H9 (cell line): ENCODE data around the gene ARVCF. TPM values are rescaled to one million over a fixed set of nuclear protein-coding genes. Genes with fewer than 3 reads are reported as not detected.

ENCODE experiments used
- DNase-seq: peaks from one replicate; pipeline ENCODE4 v3.0.0-alpha.2; 2017
- H2AFZ ChIP-seq: one replicate; pipeline ENCODE4 v1.6.1; 2013; ENCODE audit warnings: mild to moderate bottlenecking, low read length, control low read depth, moderate library complexity
- H2AK5ac ChIP-seq: 2 replicates; pipeline ENCODE4 v1.6.1; 2013; ENCODE audit warnings: low read length, control low read depth, mixed read lengths; ENCODE audit not compliant: insufficient read length
- H2BK120ac ChIP-seq: one replicate; pipeline ENCODE4 v1.6.1; 2013; ENCODE audit warnings: low read depth, mild to moderate bottlenecking, low read length, control low read depth, inconsistent platforms; ENCODE audit not compliant: poor library complexity, severe bottlenecking
- H2BK12ac ChIP-seq: 2 replicates; pipeline ENCODE4 v1.6.1; 2013; ENCODE audit warnings: low read length, control low read depth, mixed read lengths, low read depth; ENCODE audit not compliant: insufficient read length
- H2BK15ac ChIP-seq: 2 replicates; pipeline ENCODE4 v1.6.1; 2013; ENCODE audit warnings: low read depth, low read length, control low read depth
- H2BK20ac ChIP-seq: one replicate; pipeline ENCODE4 v1.6.1; 2013; ENCODE audit warnings: low read depth, mild to moderate bottlenecking, low read length, control low read depth, inconsistent platforms; ENCODE audit not compliant: poor library complexity, severe bottlenecking
- H2BK5ac ChIP-seq: 2 replicates; pipeline ENCODE4 v1.6.1; 2013; ENCODE audit warnings: low read length, control low read depth, mixed read lengths; ENCODE audit not compliant: insufficient read length
- H3K14ac ChIP-seq: 2 replicates; pipeline ENCODE4 v1.6.1; 2013; ENCODE audit warnings: low read length, control low read depth; ENCODE audit not compliant: insufficient read depth
- H3K18ac ChIP-seq: 2 replicates; pipeline ENCODE4 v1.6.1; 2013; ENCODE audit warnings: low read depth, mild to moderate bottlenecking, mixed read lengths, low read length, control low read depth; ENCODE audit not compliant: insufficient read length
- H3K23ac ChIP-seq: 2 replicates; pipeline ENCODE4 v1.6.1; 2013; ENCODE audit warnings: low read length, control low read depth, mixed read lengths, low read depth; ENCODE audit not compliant: insufficient read length
- H3K23me2 ChIP-seq: 2 replicates; pipeline ENCODE4 v1.6.1; 2013; ENCODE audit warnings: low read depth, mild to moderate bottlenecking, mixed read lengths, low read length, control low read depth; ENCODE audit not compliant: insufficient read length, poor library complexity, severe bottlenecking
- H3K27ac ChIP-seq: 2 replicates; pipeline ENCODE4 v1.5.1; 2013; ENCODE audit warnings: low read length, control low read depth, mixed read lengths, low read depth; ENCODE audit not compliant: insufficient read length
- H3K27me3 ChIP-seq: 2 replicates; pipeline ENCODE4 v1.6.1; 2013; ENCODE audit warnings: low read length, control low read depth, inconsistent platforms; ENCODE audit not compliant: insufficient read depth
- H3K4ac ChIP-seq: 2 replicates; pipeline ENCODE4 v1.6.1; 2013; ENCODE audit warnings: low read depth, mild to moderate bottlenecking, control low read depth, inconsistent platforms, low read length, moderate library complexity
- H3K4me1 ChIP-seq: 2 replicates; pipeline ENCODE4 v1.6.1; 2013; ENCODE audit warnings: low read length, control low read depth, inconsistent platforms; ENCODE audit not compliant: insufficient read depth
- H3K4me2 ChIP-seq: 2 replicates; pipeline ENCODE4 v1.6.1; 2013; ENCODE audit warnings: low read length, control low read depth, mixed read lengths; ENCODE audit not compliant: insufficient read length, insufficient read depth
- H3K56ac ChIP-seq: 2 replicates; pipeline ENCODE4 v1.6.1; 2013; ENCODE audit warnings: low read depth, mild to moderate bottlenecking, mixed read lengths, low read length, control low read depth; ENCODE audit not compliant: insufficient read length
- H3K79me1 ChIP-seq: 2 replicates; pipeline ENCODE4 v1.6.1; 2013; ENCODE audit warnings: low read depth, mild to moderate bottlenecking, moderate library complexity, low read length, control low read depth, inconsistent platforms; ENCODE audit not compliant: insufficient read depth, poor library complexity, severe bottlenecking
- H3K79me2 ChIP-seq: 2 replicates; pipeline ENCODE4 v1.6.1; 2013; ENCODE audit warnings: low read length, control low read depth, inconsistent platforms; ENCODE audit not compliant: insufficient read depth
- H3K9ac ChIP-seq: 2 replicates; pipeline ENCODE4 v1.6.1; 2013; ENCODE audit warnings: low read length, control low read depth, mixed read lengths; ENCODE audit not compliant: insufficient read length; ENCODE audit errors: extremely low read depth
- H3K9me3 ChIP-seq: one replicate; pipeline ENCODE4 v1.6.1; 2013; ENCODE audit warnings: low read depth, low read length, inconsistent platforms; ENCODE audit not compliant: control insufficient read depth
- H3T11ph ChIP-seq: one replicate; pipeline ENCODE4 v1.6.1; 2013; ENCODE audit warnings: mild to moderate bottlenecking, low read length, control low read depth, inconsistent platforms
- H4K20me1 ChIP-seq: one replicate; pipeline ENCODE4 v1.6.1; 2013; ENCODE audit not compliant: control insufficient read depth, insufficient read length, insufficient read depth
- H4K5ac ChIP-seq: 2 replicates; pipeline ENCODE4 v1.6.1; 2013; ENCODE audit warnings: low read depth, mild to moderate bottlenecking, mixed read lengths, low read length, control low read depth; ENCODE audit not compliant: insufficient read length
- H4K8ac ChIP-seq: replicated peaks from 2 replicates; pipeline ENCODE4 v1.6.1; 2013; ENCODE audit warnings: low read length, control low read depth, mixed read lengths, low read depth; ENCODE audit not compliant: insufficient read length
- H4K91ac ChIP-seq: 2 replicates; pipeline ENCODE4 v1.6.1; 2013; ENCODE audit warnings: low read depth, mild to moderate bottlenecking, moderate library complexity, mixed read lengths, low read length, control low read depth; ENCODE audit not compliant: insufficient read length
- H3K27ac Mint-ChIP-seq, 3 experiments: 2 replicates in 2 of 3; 3 replicates in 1 of 3; pipeline ENCODE4 v1.8.0; 2020 to 2021; ENCODE audit warnings: mixed read lengths in 3 of 3, mild to moderate bottlenecking in 1 of 3, moderate library complexity in 1 of 3
- H3K27me3 Mint-ChIP-seq: 2 replicates; pipeline ENCODE4 v1.8.0; 2021; ENCODE audit warnings: low read depth, mild to moderate bottlenecking, moderate library complexity, mixed read lengths
- H3K36me3 Mint-ChIP-seq, 3 experiments: 2 replicates in 2 of 3; 3 replicates in 1 of 3; pipeline ENCODE4 v1.8.0; 2020 to 2021; ENCODE audit warnings: low read depth in 3 of 3, mixed read lengths in 3 of 3; ENCODE audit not compliant: insufficient read depth in 1 of 3
- H3K4me1 Mint-ChIP-seq, 2 experiments: 2 replicates each; pipeline ENCODE4 v1.8.0; 2020; ENCODE audit warnings: mixed read lengths in 2 of 2
- H3K4me3 Mint-ChIP-seq, 2 experiments: 2 replicates in 1 of 2; 3 replicates in 1 of 2; pipeline ENCODE4 v1.8.0; 2020 to 2021; ENCODE audit warnings: mild to moderate bottlenecking in 2 of 2, mixed read lengths in 2 of 2, moderate library complexity in 1 of 2
- H3K9me3 Mint-ChIP-seq, 2 experiments: 2 replicates in 1 of 2; 3 replicates in 1 of 2; pipeline ENCODE4 v1.8.0; 2020; ENCODE audit warnings: mild to moderate bottlenecking in 2 of 2, mixed read lengths in 2 of 2, moderate library complexity in 1 of 2
- CTCF ChIP-seq: fragments of 200-600 bp; sonication (generic); conservative IDR thresholded peaks from 3 replicates; pipeline ENCODE4 v1.8.0; 2021; ENCODE audit warnings: antibody characterized with exemption, mild to moderate bottlenecking
- WGBS: extraction: QIAGEN DNeasy Blood & Tissue Kit; methylation state at CpG from one replicate; pipeline ENCODE4 v1.1.7; 2013; ENCODE audit warnings: missing lambda C conversion rate, low lambda C conversion rate, mixed read lengths; ENCODE audit not compliant: insufficient read length; ENCODE audit errors: extremely low coverage; 5-methylcytosine and 5-hydroxymethylcytosine counted together
- total RNA-seq: library from RNA; stranded (reverse); gene quantifications from 2 replicates; pipeline ENCODE4 v1.2.1, GENCODE V29; 2021

ARVCF gene
- total RNA-seq, 1 experiment from 2014 or later, result 40.7 TPM

- Histone ChIP-seq H3K4ac (no peak overlapping the region), H3K23ac (no peak overlapping the region), H4K5ac (no peak overlapping the region), H4K8ac (no peak overlapping the region), H3K27ac (no peak overlapping the region), H3K27me3 (no peaks in the 10 kb centered on the region), H3K56ac (no peak overlapping the region), H3K4me1 (no peaks in the 10 kb centered on the region), H3K9me3 (no peaks in the 10 kb centered on the region), H3T11ph (no peak overlapping the region), H3K9ac (no peak overlapping the region), H3K79me1 (no peaks in the 10 kb centered on the region), H2AFZ (no peak overlapping the region), H2BK120ac (no peak overlapping the region), H3K14ac (no peak overlapping the region), H2BK12ac (no peak overlapping the region), H2BK5ac (no peak overlapping the region), H3K4me2 (no peak overlapping the region), H2BK20ac (no peak overlapping the region), H4K20me1 (no peaks in the 10 kb centered on the region), H2BK15ac (no peak overlapping the region), H2AK5ac (no peak overlapping the region), H4K91ac (no peak overlapping the region), H3K23me2 (no peaks in the 10 kb centered on the region), H3K79me2 (no peaks in the 10 kb centered on the region), H3K18ac (no peak overlapping the region)
- no peak for TF ChIP-seq CTCF
- Mint-ChIP-seq H3K27ac (no peak overlapping the region), H3K36me3 (peaks cover 13 to 28% (median 14%) of the 10 kb centered on the region in 3 experiments), H3K27me3 (no peaks in the 10 kb centered on the region), H3K4me1 (no peaks in the 10 kb centered on the region), H3K4me3 (no peak overlapping the region), H3K9me3 (peaks cover 2 to 11% of the 10 kb centered on the region in 2 experiments; a peak in 3 of 5 replicates)
- WGBS, result no CpG with 5 or more reads among the region's 7 CpGs
- no peak for DNase-seq
Observed at GRCh38 chr22:20043997-20044342, 27.3 kb upstream of the ARVCF start.
